ENCODE results near the gene KLHL36.

KLHL36 gene

GRCh38 chr16:84675884-84676283 is 27.6 kb downstream of the KLHL36 start:
- H3K4me3 ChIP-seq (ENCODE audit: insufficient read length, low read depth) = no peak overlapping the region
- no peaks in the 10 kb centered on the region for H3K9me3 ChIP-seq (ENCODE audit: insufficient read depth, low read length)
- no peak for TF ChIP-seq SUZ12 (IDR thresholded peaks at IDR 0.05; ENCODE audit: extremely low read depth, insufficient read depth, insufficient read length)
- no peak for TF ChIP-seq ZNF274 (IDR thresholded peaks at IDR 0.05; ENCODE audit: low read depth, low read length)
- TF ChIP-seq YY1 (IDR thresholded peaks at IDR 0.05; ENCODE audit: insufficient read depth, insufficient read length) = no peak
- peaks cover 10% of the 10 kb centered on the region for H3K4me1 ChIP-seq (ENCODE audit: insufficient read depth, insufficient read length)
- no peak overlapping the region for H3K9ac ChIP-seq (ENCODE audit: insufficient read length, low read depth)
- DNase-seq (ENCODE audit: low read depth, low spot score) = no peak
- no peaks in the 10 kb centered on the region for H3K36me3 ChIP-seq (ENCODE audit: insufficient read depth, insufficient read length, low read length)
- no peaks in the 10 kb centered on the region for H3K27me3 ChIP-seq (ENCODE audit: insufficient read depth, insufficient read length)

GRCh38 chr16:84677017-84677803 is 28.9 kb downstream of the KLHL36 start:
- Histone ChIP-seq H3K27me3 (ENCODE audit: insufficient read depth, insufficient read length) (no peaks in the 10 kb centered on the region), H3K4me3 (ENCODE audit: insufficient read length, low read depth) (no peak overlapping the region), H3K9ac (ENCODE audit: insufficient read length, low read depth) (no peak overlapping the region), H3K9me3 (ENCODE audit: insufficient read depth, low read length) (no peaks in the 10 kb centered on the region), H3K36me3 (ENCODE audit: insufficient read depth, insufficient read length, low read length) (no peaks in the 10 kb centered on the region), H3K4me1 (ENCODE audit: insufficient read depth, insufficient read length) (peaks cover 9% of the 10 kb centered on the region)
- DNase-seq (ENCODE audit: low read depth, low spot score) = no peak
- TF ChIP-seq YY1 (IDR thresholded peaks at IDR 0.05; ENCODE audit: insufficient read depth, insufficient read length) = no peak
- TF ChIP-seq SUZ12 (IDR thresholded peaks at IDR 0.05; ENCODE audit: extremely low read depth, insufficient read depth, insufficient read length) = no peak
- TF ChIP-seq ZNF274 (IDR thresholded peaks at IDR 0.05; ENCODE audit: low read depth, low read length) = no peak

- TF ChIP-seq YY1 (IDR thresholded peaks at IDR 0.05; ENCODE audit: insufficient read depth, insufficient read length) (no peak), SUZ12 (IDR thresholded peaks at IDR 0.05; ENCODE audit: extremely low read depth, insufficient read depth, insufficient read length) (no peak), ZNF274 (IDR thresholded peaks at IDR 0.05; ENCODE audit: low read depth, low read length) (no peak)
- H3K36me3 ChIP-seq (ENCODE audit: insufficient read depth, insufficient read length, low read length) = no peaks in the 10 kb centered on the region
Measured at GRCh38 chr16:84677849-84678248, 29.5 kb downstream of the KLHL36 start.

GRCh38 chr16:84678541-84678940 is 30.2 kb downstream of the KLHL36 start:
- Histone ChIP-seq H3K9ac (ENCODE audit: insufficient read length, low read depth) (no peak overlapping the region), H3K4me1 (ENCODE audit: insufficient read depth, insufficient read length) (peaks cover 7% of the 10 kb centered on the region), H3K36me3 (ENCODE audit: insufficient read depth, insufficient read length, low read length) (no peaks in the 10 kb centered on the region), H3K27me3 (ENCODE audit: insufficient read depth, insufficient read length) (no peaks in the 10 kb centered on the region), H3K4me3 (ENCODE audit: insufficient read length, low read depth) (no peak overlapping the region), H3K9me3 (ENCODE audit: insufficient read depth, low read length) (no peaks in the 10 kb centered on the region)
- TF ChIP-seq ZNF274 (IDR thresholded peaks at IDR 0.05; ENCODE audit: low read depth, low read length) (no peak), YY1 (IDR thresholded peaks at IDR 0.05; ENCODE audit: insufficient read depth, insufficient read length) (no peak), SUZ12 (IDR thresholded peaks at IDR 0.05; ENCODE audit: extremely low read depth, insufficient read depth, insufficient read length) (no peak)
- no peak for DNase-seq (ENCODE audit: low read depth, low spot score)

More at GRCh38 chr16:84677849-84678248, 29.5 kb downstream of the KLHL36 start:
- H3K9ac ChIP-seq (ENCODE audit: insufficient read length, low read depth) = no peak overlapping the region
- H3K27me3 ChIP-seq (ENCODE audit: insufficient read depth, insufficient read length) = no peaks in the 10 kb centered on the region
- H3K4me1 ChIP-seq (ENCODE audit: insufficient read depth, insufficient read length) = peaks cover 9% of the 10 kb centered on the region
- DNase-seq (ENCODE audit: low read depth, low spot score) = no peak
- no peaks in the 10 kb centered on the region for H3K9me3 ChIP-seq (ENCODE audit: insufficient read depth, low read length)
- H3K4me3 ChIP-seq (ENCODE audit: insufficient read length, low read depth) = no peak overlapping the region

- Histone ChIP-seq H3K27me3 (ENCODE audit: insufficient read depth, insufficient read length) (no peaks in the 10 kb centered on the region), H3K36me3 (ENCODE audit: insufficient read depth, insufficient read length, low read length) (no peaks in the 10 kb centered on the region), H3K9me3 (ENCODE audit: insufficient read depth, low read length) (no peaks in the 10 kb centered on the region), H3K4me3 (ENCODE audit: insufficient read length, low read depth) (no peak overlapping the region), H3K9ac (ENCODE audit: insufficient read length, low read depth) (no peak overlapping the region), H3K4me1 (ENCODE audit: insufficient read depth, insufficient read length) (peaks cover 16% of the 10 kb centered on the region)
- no peak for TF ChIP-seq SUZ12 (IDR thresholded peaks at IDR 0.05; ENCODE audit: extremely low read depth, insufficient read depth, insufficient read length)
- no peak for TF ChIP-seq YY1 (IDR thresholded peaks at IDR 0.05; ENCODE audit: insufficient read depth, insufficient read length)
- TF ChIP-seq ZNF274 (IDR thresholded peaks at IDR 0.05; ENCODE audit: low read depth, low read length) = no peak
- DNase-seq (ENCODE audit: low read depth, low spot score) = no peak
Measured at GRCh38 chr16:84680165-84680842, 32.0 kb downstream of the KLHL36 start.

GRCh38 chr16:84680843-84681629 is 32.7 kb downstream of the KLHL36 start:
- Histone ChIP-seq H3K27me3 (ENCODE audit: insufficient read depth, insufficient read length) (no peaks in the 10 kb centered on the region), H3K36me3 (ENCODE audit: insufficient read depth, insufficient read length, low read length) (no peaks in the 10 kb centered on the region), H3K9ac (ENCODE audit: insufficient read length, low read depth) (no peak overlapping the region), H3K4me1 (ENCODE audit: insufficient read depth, insufficient read length) (peaks cover 17% of the 10 kb centered on the region), H3K4me3 (ENCODE audit: insufficient read length, low read depth) (no peak overlapping the region), H3K9me3 (ENCODE audit: insufficient read depth, low read length) (no peaks in the 10 kb centered on the region)
- DNase-seq (ENCODE audit: low read depth, low spot score) = no peak
- no peak for TF ChIP-seq YY1 (IDR thresholded peaks at IDR 0.05; ENCODE audit: insufficient read depth, insufficient read length)
- TF ChIP-seq ZNF274 (IDR thresholded peaks at IDR 0.05; ENCODE audit: low read depth, low read length) = no peak
- TF ChIP-seq SUZ12 (IDR thresholded peaks at IDR 0.05; ENCODE audit: extremely low read depth, insufficient read depth, insufficient read length) = no peak
